H1 (cell line): ENCODE data around the gene MGAT4D. TPM values are rescaled to one million over a fixed set of nuclear protein-coding genes. Genes with fewer than 3 reads are reported as not detected.

ENCODE experiments used
- CTCF ChIA-PET: fragments of 300-600 bp; sonication (Branson Sonifier 250); formaldehyde crosslinking; loops from one replicate; lab custom pipeline; 2021; ENCODE audit not compliant: partially characterized antibody; lab: Charles Lee
- POLR2A ChIA-PET: fragments of 300-600 bp; sonication (Branson Sonifier 250); formaldehyde crosslinking; loops from one replicate; lab custom pipeline; 2021; ENCODE audit warnings: inconsistent platforms; ENCODE audit not compliant: partially characterized antibody; lab: Charles Lee
- DNase-seq, 2 experiments: peaks; one replicate each; pipeline versions ENCODE4 v3.0.0 to v3.0.0-alpha.2; 2010 to 2022; ENCODE audit warnings: low spot score in 2 of 2, low read depth in 1 of 2, mixed read lengths in 1 of 2
- FAIRE-seq: peaks from 2 replicates; lab custom pipeline; 2011; peaks lifted over from hg19 to GRCh38; lab: Jason Lieb, UNC
- H2AFZ ChIP-seq: 2 replicates; pipeline ENCODE4 v1.8.1; 2012; ENCODE audit warnings: low read length, inconsistent platforms
- H2AK5ac ChIP-seq: 2 replicates; pipeline ENCODE4 v1.6.1; 2013; ENCODE audit warnings: low read depth, low read length
- H2BK120ac ChIP-seq: replicated peaks from 2 replicates; pipeline ENCODE3; 2013; ENCODE audit warnings: low read depth, low read length, inconsistent platforms
- H2BK12ac ChIP-seq: 2 replicates; pipeline ENCODE4 v1.6.1; 2013; ENCODE audit warnings: low read depth, low read length
- H2BK15ac ChIP-seq: 2 replicates; pipeline ENCODE4 v1.6.1; 2013; ENCODE audit warnings: low read length
- H2BK20ac ChIP-seq: 2 replicates; pipeline ENCODE4 v1.6.1; 2013; ENCODE audit warnings: low read length
- H2BK5ac ChIP-seq: 2 replicates; pipeline ENCODE4 v1.6.1; 2013; ENCODE audit warnings: low read depth, low read length
- H3K14ac ChIP-seq: 2 replicates; pipeline ENCODE4 v1.6.1; 2013; ENCODE audit warnings: inconsistent platforms; ENCODE audit not compliant: insufficient read length
- H3K18ac ChIP-seq: 2 replicates; pipeline ENCODE4 v1.6.1; 2013; ENCODE audit warnings: low read length; ENCODE audit errors: extremely low read depth
- H3K23ac ChIP-seq: 2 replicates; pipeline ENCODE4 v1.6.1; 2013; ENCODE audit warnings: inconsistent platforms; ENCODE audit not compliant: insufficient read length
- H3K23me2 ChIP-seq: 2 replicates; pipeline ENCODE4 v1.6.1; 2013; ENCODE audit warnings: low read depth, low read length
- H3K27ac ChIP-seq: 2 replicates; pipeline ENCODE4 v1.6.1; 2011; ENCODE audit warnings: low read depth, low read length, inconsistent platforms
- H3K27me3 ChIP-seq, 4 experiments: replicated peaks in 1 of 4; 1 replicate in 1 of 4; 2 replicates in 3 of 4; pipeline versions ENCODE4 v1.6.1 to v1.8.1; 2011 to 2013; ENCODE audit warnings: low read length in 3 of 4, mild to moderate bottlenecking in 3 of 4, inconsistent platforms in 2 of 4, mixed read lengths in 2 of 4, moderate library complexity in 1 of 4; ENCODE audit not compliant: control insufficient read depth in 3 of 4, insufficient read depth in 3 of 4; ENCODE audit errors: extremely low read depth in 1 of 4
- H3K36me3 ChIP-seq, 4 experiments: 2 replicates each; pipeline versions ENCODE4 v1.6.1 to v1.8.1; 2011 to 2013; ENCODE audit warnings: mild to moderate bottlenecking in 4 of 4, low read length in 3 of 4, moderate library complexity in 2 of 4, control low read depth in 1 of 4, inconsistent platforms in 1 of 4; ENCODE audit not compliant: insufficient read depth in 4 of 4, control insufficient read depth in 2 of 4
- H3K4ac ChIP-seq: replicated peaks from 2 replicates; pipeline ENCODE3; 2013; ENCODE audit warnings: low read length, low read depth, mixed read lengths, inconsistent platforms; ENCODE audit not compliant: insufficient read length
- H3K4me1 ChIP-seq, 4 experiments: replicated peaks in 1 of 4; 1 replicate in 1 of 4; 2 replicates in 3 of 4; pipeline versions ENCODE4 v1.6.1 to v1.8.1; 2011 to 2013; ENCODE audit warnings: low read length in 3 of 4, inconsistent platforms in 2 of 4, mixed read lengths in 1 of 4; ENCODE audit not compliant: insufficient read depth in 4 of 4, control insufficient read depth in 3 of 4
- H3K4me2 ChIP-seq, 2 experiments: 2 replicates each; pipeline versions ENCODE4 v1.6.1 to v1.8.1; 2011 to 2013; ENCODE audit warnings: low read depth in 2 of 2, low read length in 2 of 2, control low read depth in 1 of 2, inconsistent platforms in 1 of 2, mild to moderate bottlenecking in 1 of 2; ENCODE audit not compliant: insufficient read depth in 1 of 2
- H3K4me3 ChIP-seq, 4 experiments: fragments of 200-600, 300-600 bp in 1 of 4; sonication (generic), shearing (Covaris generic), sonication (Bioruptor Twin) in 1 of 4; 2 replicates each; pipeline versions ENCODE4 v1.5.1 to v1.8.1; 2011 to 2016; ENCODE audit warnings: low read length in 4 of 4, low read depth in 3 of 4, control low read depth in 2 of 4, inconsistent platforms in 2 of 4, mild to moderate bottlenecking in 2 of 4, mixed read lengths in 1 of 4, moderate library complexity in 1 of 4; ENCODE audit not compliant: insufficient read depth in 2 of 4; ENCODE audit errors: extremely low read depth in 1 of 4
- H3K56ac ChIP-seq: replicated peaks from 2 replicates; pipeline ENCODE3; 2013; ENCODE audit warnings: low read depth, mild to moderate bottlenecking, mixed read lengths, low read length, inconsistent platforms; ENCODE audit not compliant: insufficient read length
- H3K79me1 ChIP-seq: 2 replicates; pipeline ENCODE4 v1.6.1; 2013; ENCODE audit warnings: low read depth, low read length, control low read depth
- H3K79me2 ChIP-seq, 2 experiments: 2 replicates each; pipeline versions ENCODE4 v1.6.1 to v1.8.1; 2012 to 2013; ENCODE audit warnings: low read length in 2 of 2, mild to moderate bottlenecking in 2 of 2, inconsistent platforms in 1 of 2; ENCODE audit not compliant: insufficient read depth in 2 of 2, control insufficient read depth in 1 of 2
- H3K9ac ChIP-seq, 4 experiments: replicated peaks in 1 of 4; 1 replicate in 1 of 4; 2 replicates in 3 of 4; pipeline versions ENCODE4 v1.6.1 to v1.8.1; 2011 to 2013; ENCODE audit warnings: low read depth in 3 of 4, low read length in 3 of 4, control low read depth in 2 of 4, mild to moderate bottlenecking in 2 of 4, moderate library complexity in 2 of 4, inconsistent platforms in 1 of 4; ENCODE audit errors: extremely low read depth in 1 of 4
- H3K9me3 ChIP-seq, 2 experiments: 2 replicates each; pipeline versions ENCODE4 v1.6.1 to v1.8.1; 2012 to 2013; ENCODE audit warnings: mild to moderate bottlenecking in 2 of 2, moderate library complexity in 2 of 2, control low read depth in 1 of 2, inconsistent platforms in 1 of 2, low read depth in 1 of 2, low read length in 1 of 2, mixed read lengths in 1 of 2; ENCODE audit not compliant: insufficient read depth in 2 of 2
- H4K20me1 ChIP-seq, 2 experiments: replicated peaks in 1 of 2; 2 replicates each; pipeline versions ENCODE3 to v1.8.1; 2011 to 2013; ENCODE audit warnings: inconsistent platforms in 2 of 2, low read length in 2 of 2, mild to moderate bottlenecking in 1 of 2; ENCODE audit not compliant: insufficient read depth in 2 of 2, control insufficient read depth in 1 of 2
- H4K5ac ChIP-seq: 2 replicates; pipeline ENCODE4 v1.6.1; 2013; ENCODE audit warnings: low read length, low read depth, mixed read lengths, inconsistent platforms; ENCODE audit not compliant: insufficient read length
- H4K8ac ChIP-seq: 2 replicates; pipeline ENCODE4 v1.8.0; 2013; ENCODE audit warnings: mild to moderate bottlenecking, moderate library complexity, low read length, inconsistent platforms; ENCODE audit not compliant: insufficient read depth; ENCODE audit errors: extremely low read depth
- H4K91ac ChIP-seq: replicated peaks from 2 replicates; pipeline ENCODE3; 2013; ENCODE audit warnings: low read length, mixed read lengths, inconsistent platforms; ENCODE audit not compliant: insufficient read length
- ASH2L ChIP-seq: fragments of 200-600, 300-600 bp; sonication (generic); IDR thresholded peaks from one replicate; pipeline ENCODE4 v1.7.1; 2017; ENCODE audit warnings: low read length
- CBX5 ChIP-seq: fragments of 300-800, 300-1000 bp; sonication (generic); IDR thresholded peaks from 2 replicates; pipeline ENCODE4 v1.7.1; 2016; ENCODE audit warnings: antibody characterized with exemption, low read length, low read depth
- CHD2 ChIP-seq: IDR thresholded peaks from 2 replicates; pipeline ENCODE4 v1.6.1; 2012; ENCODE audit warnings: low read length, improper control_type of control experiment
- EZH2 ChIP-seq: fragments of 200-600 bp; sonication (generic); IDR thresholded peaks from 2 replicates; pipeline ENCODE4 v1.7.1; 2012; ENCODE audit warnings: low read depth, mild to moderate bottlenecking, moderate library complexity, low read length, inconsistent platforms; ENCODE audit not compliant: severe bottlenecking
- JUN ChIP-seq: IDR thresholded peaks from 2 replicates; pipeline ENCODE4 v1.6.1; 2011; ENCODE audit warnings: low read depth, mild to moderate bottlenecking, improper control_type of control experiment, low read length
- KDM1A ChIP-seq: fragments of 200-600, 300-600 bp; sonication (generic); IDR thresholded peaks from 2 replicates; pipeline ENCODE4 v1.7.1; 2016; ENCODE audit warnings: mild to moderate bottlenecking, low read length, borderline replicate concordance
- POLR2A ChIP-seq, 2 experiments: IDR thresholded peaks; 1 replicate in 1 of 2; 2 replicates in 1 of 2; pipeline ENCODE4 v1.6.1; 2011; ENCODE audit warnings: low read depth in 2 of 2, low read length in 2 of 2, mild to moderate bottlenecking in 2 of 2; ENCODE audit errors: control extremely low read depth in 1 of 2
- SIN3A ChIP-seq, 2 experiments: IDR thresholded peaks in 1 of 2; conservative IDR thresholded peaks in 1 of 2; 2 replicates each; pipeline ENCODE4 v1.6.1; 2011 to 2012; ENCODE audit warnings: low read length in 2 of 2, improper control_type of control experiment in 1 of 2, low read depth in 1 of 2, mild to moderate bottlenecking in 1 of 2
- TAF1 ChIP-seq: IDR thresholded peaks from 2 replicates; pipeline ENCODE4 v1.6.1; 2011; ENCODE audit warnings: mild to moderate bottlenecking, low read depth, low read length
- TCF12 ChIP-seq: IDR thresholded peaks from 2 replicates; pipeline ENCODE4 v1.6.1; 2011; ENCODE audit warnings: low read depth, mild to moderate bottlenecking, low read length
- WGBS, 2 experiments: shearing (Covaris generic) in 1 of 2; methylation state at CpG; one replicate each; pipeline versions ENCODE4 v1.1.6 to v1.1.7; 2013 to 2015; ENCODE audit warnings: low lambda C conversion rate in 2 of 2, mixed read lengths in 2 of 2, inconsistent platforms in 1 of 2, low coverage in 1 of 2, missing lambda C conversion rate in 1 of 2; ENCODE audit not compliant: insufficient replicate concordance in 2 of 2, insufficient coverage in 1 of 2, insufficient read length in 1 of 2; ENCODE audit errors: extremely low coverage in 1 of 2, missing lambda C conversion rate in 1 of 2; 5-methylcytosine and 5-hydroxymethylcytosine counted together
- polyA plus RNA-seq, 7 experiments: library from polyadenylated mRNA; depleted of rRNA in 3 of 7; stranded (reverse) in 5 of 7; unstranded in 2 of 7; fragments of >200 nt in 5 of 7; fragments of 200-250 nt in 2 of 7; gene quantifications; 1 replicate in 5 of 7; 2 replicates in 1 of 7; 4 replicates in 1 of 7; pipeline versions ENCODE4 v1.2.1 to v1.2.3, GENCODE V29; 2011 to 2013; ENCODE audit warnings: missing spikeins in 2 of 7, mixed read lengths in 2 of 7
- total RNA-seq: library from RNA; stranded (reverse); fragmentation: NEBNext Ultra II Directional; extraction: Animal tissue kit (Norgen Biotek cat#: 25700); gene quantifications from 2 replicates; pipeline ENCODE4 v1.2.1, GENCODE V29; 2021

MGAT4D gene
- total and polyA plus RNA-seq, 2 of the 8 experiments (the other 6 are each of a cell fraction or from before 2014, with no cell fraction given) = not detected

DNA sequence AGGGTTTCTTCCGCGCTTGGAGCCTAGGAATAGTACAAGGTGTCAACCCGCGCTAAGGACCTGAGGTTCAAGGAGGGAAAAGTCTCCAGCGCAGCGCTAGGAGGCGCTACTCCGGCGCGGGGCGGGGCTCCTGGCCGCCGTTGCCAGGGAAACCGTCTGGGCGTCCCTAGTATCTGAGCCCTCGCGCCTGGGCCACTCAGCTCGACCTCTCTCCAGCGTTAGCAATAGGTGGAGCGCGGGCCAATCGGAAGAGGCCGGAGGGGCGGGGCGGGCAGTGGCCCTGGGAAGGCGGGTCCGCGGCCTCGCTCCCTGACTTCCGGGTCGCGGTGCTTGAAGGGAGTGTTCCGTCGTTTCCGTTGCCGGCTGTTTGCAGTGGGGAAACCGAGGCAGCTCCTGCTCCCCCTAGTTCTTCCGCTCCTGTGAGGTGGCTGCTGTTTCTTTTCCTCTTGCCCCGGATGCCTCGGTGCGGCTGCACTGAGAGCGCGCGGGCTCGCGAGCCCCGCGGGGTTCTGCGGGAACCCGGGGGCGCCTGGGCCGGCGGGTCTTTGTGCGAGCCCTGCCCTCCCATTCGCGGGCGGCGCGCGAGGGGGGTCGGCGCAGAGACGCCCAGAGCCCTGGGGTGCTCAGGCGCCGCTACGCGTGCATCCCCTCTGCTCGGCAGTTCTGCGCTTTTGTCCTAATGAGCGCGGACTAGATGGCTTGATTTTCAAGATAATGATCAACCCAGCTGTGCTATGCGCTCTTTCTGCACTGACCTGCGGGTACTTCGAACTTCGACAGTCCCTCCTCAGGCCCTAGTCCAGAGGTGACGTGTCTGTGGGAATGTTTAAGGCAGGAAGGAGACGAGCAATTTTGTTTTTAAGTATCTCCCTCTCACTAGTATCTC lies 26.0 kb upstream of the MGAT4D start, which contains the start of gene ELMOD2:
ELMOD2 (plus strand) TSS at position 312 of the 886 bp plus-strand sequence. CDS start 1,261 bp downstream, outside the sequence.
- Histone ChIP-seq H2AFZ (peak within 1 kb of the TSS; percentile 98), H3K9ac (peak within 1 kb of the TSS; percentile 52 to 77 (median 68)), H2AK5ac (no peak within 1 kb of the TSS), H3K9me3 (no peaks in the 10 kb centered on the region), H4K5ac (peak within 1 kb of the TSS; percentile 37), H3K56ac (no peak within 1 kb of the TSS), H3K79me2 (peaks cover 0 to 14% of the 10 kb centered on the region in 2 experiments; a peak in 2 of 4 replicates), H3K36me3 (peaks cover 0 to 17% (median 5%) of the 10 kb centered on the region in 4 experiments; a peak in 3 of 8 replicates), H3K18ac (peak within 1 kb of the TSS; percentile 51; the same call in 1 of the 2 replicates), H3K14ac (no peak within 1 kb of the TSS), H4K91ac (no peak within 1 kb of the TSS), H2BK120ac (no peak within 1 kb of the TSS), H3K23ac (no peak within 1 kb of the TSS), H3K4me2 (peak within 1 kb of the TSS; percentile 81 to 84), H3K4ac (no peak within 1 kb of the TSS), H3K79me1 (no peaks in the 10 kb centered on the region; the same call in 1 of the 2 replicates), H2BK5ac (peak within 1 kb of the TSS; percentile 26), H3K4me1 (no peaks in the 10 kb centered on the region; a peak in 1 of 7 replicates), H4K8ac (peak within 1 kb of the TSS; percentile 97), H3K27me3 (peaks cover 0 to 2% (median 0%) of the 10 kb centered on the region in 4 experiments; a peak in 3 of 7 replicates), H3K27ac (peak within 1 kb of the TSS; percentile 73; the same call in 1 of the 2 replicates), H4K20me1 (no peaks in the 10 kb centered on the region), H2BK20ac (no peak within 1 kb of the TSS), H2BK12ac (no peak within 1 kb of the TSS), H2BK15ac (no peak within 1 kb of the TSS), H3K23me2 (no peaks in the 10 kb centered on the region), H3K4me3 (peak within 1 kb of the TSS; percentile 60 to 81 (median 77))
- FAIRE-seq (peak; percentile 58), DNase-seq (peak; percentile 95 to 96)
- ChIA-PET CTCF (interaction anchor here (0.6 to 1.7 kb wide), 17 partner anchors 12 to 326 kb away, joined by 3 to 5 read pairs (median 3); partner anchors contain the start of genes CLGN, MGAT4D, SCOC and UCP1), POLR2A (interaction anchor here (0.6 to 1.6 kb wide), 11 partner anchors 11 to 449 kb away, joined by 3 to 7 read pairs (median 3); partner anchors contain the start of gene SCOC)
- WGBS, 2 experiments = 1% methylated on average over 61 of the region's 77 CpGs; no CpG with 5 or more reads in 1 of the 2 experiments
- TF ChIP-seq POLR2A (IDR thresholded peaks at IDR 0.05; ENCODE audit: control extremely low read depth in 1 of 2, low read depth in 2 of 2, low read length in 2 of 2) = peak in 1 of 2 experiments; percentile 93; a peak in 2 of 3 replicates
- TF ChIP-seq ASH2L = peak; percentile 96
- no peak for TF ChIP-seq TCF12
- TF ChIP-seq SIN3A (conservative IDR thresholded peaks at IDR 0.05 in 1 of 2, IDR thresholded peaks at IDR 0.05 in 1 of 2; ENCODE audit: low read depth in 1 of 2, low read length in 2 of 2) = peak in 1 of 2 experiments; percentile 89; a peak in 2 of 4 replicates
- TF ChIP-seq CHD2 = no peak
- no peak for TF ChIP-seq JUN
- TF ChIP-seq EZH2 = no peak
- TF ChIP-seq KDM1A = no peak
- no peak for TF ChIP-seq CBX5
- TF ChIP-seq TAF1 = peak; percentile 82
